HepG2 (cell line): ENCODE data around the gene CHL1. TPM values are rescaled to one million over a fixed set of nuclear protein-coding genes. Genes with fewer than 3 reads are reported as not detected.

Source experiments
- ATAC-seq: fragments of 200-7000 bp; cut with Tn5 transposase; 3 replicates; pipeline ENCODE4 v1.9.1; 2020; ENCODE audit warnings: mild to moderate bottlenecking, moderate library complexity
- BruUV-seq: library from RNA; stranded (reverse); fragments of 400-500 nt; replicated peaks from 2 replicates; lab custom pipeline; 2021; lab: Mats Ljungman, UMichigan
- CTCF ChIA-PET: fragments of 300-600 bp; formaldehyde crosslinking; extraction: SDS; loops from one replicate; lab custom pipeline; 2021; ENCODE audit warnings: low total read pairs, inconsistent platforms, low intra/inter-chr PET ratio; lab: Yijun Ruan, JAX
- POLR2A ChIA-PET: fragments of 350-600 bp; sonication (Branson Sonifier 250); formaldehyde crosslinking; loops from one replicate; lab custom pipeline; 2020; ENCODE audit warnings: antibody characterized with exemption, inconsistent platforms; lab: Yijun Ruan, JAX
- DNase-seq: peaks from one replicate; pipeline ENCODE4 v3.0.0-alpha.2; 2015; ENCODE audit warnings: low spot score
- FAIRE-seq: peaks from 3 replicates; lab custom pipeline; 2011; peaks lifted over from hg19 to GRCh38; lab: Jason Lieb, UNC
- H2AFZ ChIP-seq: one replicate; pipeline ENCODE4 v1.6.1; 2011; ENCODE audit warnings: low read length, inconsistent platforms
- H3K27ac ChIP-seq: fragments of 300-600 bp; 3 replicates; pipeline ENCODE4 v1.8.0; 2011; ENCODE audit warnings: mixed run types, mild to moderate bottlenecking, mixed read lengths, low read length, inconsistent platforms; ENCODE audit not compliant: insufficient read depth; ENCODE audit errors: extremely low read length
- H3K27me3 ChIP-seq, 2 experiments: fragments of 200-600 bp in 1 of 2; 2 replicates in 1 of 2; 3 replicates in 1 of 2; pipeline versions ENCODE4 v1.6.0 to v1.8.0; 2011; ENCODE audit warnings: low read length in 2 of 2, mild to moderate bottlenecking in 2 of 2, moderate library complexity in 2 of 2, inconsistent platforms in 1 of 2; ENCODE audit not compliant: insufficient read depth in 2 of 2, control insufficient read depth in 1 of 2
- H3K36me3 ChIP-seq, 2 experiments: fragments of 200-600 bp in 1 of 2; replicated peaks in 1 of 2; 2 replicates in 1 of 2; 3 replicates in 1 of 2; pipeline versions ENCODE4 v1.5.1 to v1.8.0; 2011; ENCODE audit warnings: low read length in 2 of 2, inconsistent platforms in 1 of 2; ENCODE audit not compliant: insufficient read depth in 2 of 2, control insufficient read depth in 1 of 2
- H3K4me1 ChIP-seq: 2 replicates; pipeline ENCODE4 v1.5.1; 2012; ENCODE audit warnings: low read length, inconsistent platforms; ENCODE audit not compliant: insufficient read depth
- H3K4me2 ChIP-seq: 2 replicates; pipeline ENCODE4 v1.6.0; 2011; ENCODE audit warnings: low read depth, low read length, inconsistent platforms
- H3K4me3 ChIP-seq, 3 experiments: fragments of 200-600 bp in 1 of 3; sonication (generic), shearing (Covaris generic) in 1 of 3; replicated peaks in 1 of 3; 2 replicates each; pipeline ENCODE4 v1.5.1; 2011 to 2016; ENCODE audit warnings: low read length in 3 of 3, inconsistent platforms in 2 of 3, low read depth in 2 of 3, mild to moderate bottlenecking in 2 of 3, control low read depth in 1 of 3, mixed read lengths in 1 of 3; ENCODE audit not compliant: insufficient read depth in 1 of 3
- H3K79me2 ChIP-seq: one replicate; pipeline ENCODE4 v1.6.1; 2011; ENCODE audit warnings: low read length, inconsistent platforms; ENCODE audit not compliant: insufficient read depth
- H3K9ac ChIP-seq: 2 replicates; pipeline ENCODE4 v1.6.0; 2011; ENCODE audit warnings: mild to moderate bottlenecking, low read depth, low read length, inconsistent platforms; ENCODE audit not compliant: insufficient read depth
- H3K9me3 ChIP-seq: 2 replicates; pipeline ENCODE4 v1.5.1; 2012; ENCODE audit warnings: mild to moderate bottlenecking, low read length
- H4K20me1 ChIP-seq: 2 replicates; pipeline ENCODE4 v1.6.0; 2011; ENCODE audit warnings: inconsistent platforms, mild to moderate bottlenecking, low read length, moderate library complexity; ENCODE audit not compliant: insufficient read depth
- BCL6 ChIP-seq: IDR thresholded peaks from 2 replicates; pipeline ENCODE4 v1.6.1; 2016; ENCODE audit warnings: missing genetic modification reagents, missing compliant biosample characterization
- FOXO1 ChIP-seq: sonication (generic); formaldehyde crosslinking; IDR thresholded peaks from 2 replicates; pipeline ENCODE4 v1.4.0; 2020; ENCODE audit warnings: missing genetic modification reagents
- JUN ChIP-seq: sonication (generic); formaldehyde crosslinking; IDR thresholded peaks from 2 replicates; pipeline ENCODE4 v1.4.0; 2020; ENCODE audit warnings: mild to moderate bottlenecking, missing genetic modification reagents
- MEIS1 ChIP-seq: sonication (generic); formaldehyde crosslinking; IDR thresholded peaks from 2 replicates; pipeline ENCODE4 v1.9.0; 2021; ENCODE audit warnings: mild to moderate bottlenecking, missing genetic modification reagents, moderate library complexity, borderline replicate concordance
- PRPF4 ChIP-seq: fragments of 200-400 bp; formaldehyde crosslinking; IDR thresholded peaks from 2 replicates; pipeline ENCODE4 v1.6.1; 2016; ENCODE audit warnings: low read length, low read depth; ENCODE audit not compliant: poor library complexity, severe bottlenecking
- REPIN1 ChIP-seq: sonication (generic); formaldehyde crosslinking; IDR thresholded peaks from 2 replicates; pipeline ENCODE4 v1.8.0; 2022; ENCODE audit warnings: missing genetic modification reagents, low read depth, mild to moderate bottlenecking, borderline replicate concordance
- RXRB ChIP-seq: IDR thresholded peaks from 2 replicates; pipeline ENCODE4 v1.6.1; 2016; ENCODE audit warnings: borderline replicate concordance, missing genetic modification reagents, missing compliant biosample characterization
- SNAPC2 ChIP-seq: sonication (generic); formaldehyde crosslinking; IDR thresholded peaks from 2 replicates; pipeline ENCODE4 v1.8.1; 2022; ENCODE audit warnings: mild to moderate bottlenecking, missing genetic modification reagents
- SRY ChIP-seq: sonication (generic); formaldehyde crosslinking; IDR thresholded peaks from 2 replicates; pipeline ENCODE4 v1.8.0; 2022; ENCODE audit warnings: mild to moderate bottlenecking, missing genetic modification reagents
- STAT5B ChIP-seq: sonication (generic); formaldehyde crosslinking; IDR thresholded peaks from 2 replicates; pipeline ENCODE4 v1.4.0; 2020; ENCODE audit warnings: missing genetic modification reagents
- THYN1 ChIP-seq: sonication (generic); formaldehyde crosslinking; IDR thresholded peaks from 2 replicates; pipeline ENCODE4 v1.8.1; 2023; ENCODE audit warnings: low read depth, mild to moderate bottlenecking, moderate library complexity, missing genetic modification reagents, borderline replicate concordance
- U2AF1 ChIP-seq: fragments of 200-400 bp; formaldehyde crosslinking; optimal IDR thresholded peaks from 2 replicates; pipeline ENCODE3; 2017; ENCODE audit warnings: mild to moderate bottlenecking, low read depth, low read length
- ZFP36 ChIP-seq: fragments of 150-350 bp; IDR thresholded peaks from 2 replicates; pipeline ENCODE4 v1.6.1; 2018; ENCODE audit warnings: borderline replicate concordance, low read length, low read depth; ENCODE audit not compliant: partially characterized antibody
- ZIK1 ChIP-seq: sonication (generic); formaldehyde crosslinking; IDR thresholded peaks from 2 replicates; pipeline ENCODE4 v1.5.0; 2020; ENCODE audit warnings: mild to moderate bottlenecking, low read depth, missing genetic modification reagents, borderline replicate concordance
- WGBS: methylation state at CpG from one replicate; pipeline ENCODE4 v1.1.6; 2017; ENCODE audit warnings: low lambda C conversion rate; 5-methylcytosine and 5-hydroxymethylcytosine counted together
- in situ Hi-C: cut with HindIII; loops from 2 replicates; pipeline ENCODE4 v1.10.0; 2017; ENCODE audit warnings: low pct_unique_long_range_greater_than_20kb; ENCODE audit not compliant: extremely low pct_ligation_motif_present
- intact Hi-C: fragments of 100-400 bp; cut with micrococcal nuclease; formaldehyde crosslinking; loops from one replicate; pipeline ENCODE4 v1.10.0; 2022; ENCODE audit not compliant: unreplicated experiment
- polyA plus RNA-seq, 8 experiments: library from polyadenylated mRNA; depleted of rRNA in 3 of 8; stranded (reverse) in 7 of 8; unstranded in 1 of 8; fragments of >200 nt; fragmentation: Illumina TruSeq in 4 of 8; extraction: Trizol in 4 of 8; gene quantifications; 2 replicates each; pipeline versions ENCODE4 v1.2.1 to v1.2.3, GENCODE V29; 2011 to 2016; ENCODE audit warnings: low read depth in 4 of 8, missing spikeins in 1 of 8, mixed read lengths in 1 of 8; ENCODE audit not compliant: insufficient read depth in 1 of 8
- total RNA-seq, 5 experiments: library from RNA; depleted of rRNA; stranded (reverse); fragments of >200 nt; fragmentation: Illumina TruSeq; extraction: Trizol; gene quantifications; 2 replicates each; pipeline ENCODE4 v1.2.3, GENCODE V29; 2016; ENCODE audit warnings: low read depth in 1 of 5
- TF ChIP-seq, protein P1 (sequence below): sonication (generic); formaldehyde crosslinking; IDR thresholded peaks from 2 replicates; pipeline ENCODE4 v1.5.0; 2020; ENCODE audit warnings: mild to moderate bottlenecking, missing genetic modification reagents
- TF ChIP-seq, protein P2 (sequence below): IDR thresholded peaks from 2 replicates; pipeline ENCODE4 v1.6.1; 2016
- TF ChIP-seq, protein P3 (sequence below): sonication (generic); formaldehyde crosslinking; conservative IDR thresholded peaks from 2 replicates; pipeline ENCODE4 v1.4.0; 2020; ENCODE audit warnings: missing genetic modification reagents
- TF ChIP-seq, protein P4 (sequence below): sonication (generic); formaldehyde crosslinking; IDR thresholded peaks from 2 replicates; pipeline ENCODE4 v1.4.0; 2020; ENCODE audit warnings: missing genetic modification reagents

The CHL1 gene
- total and polyA plus RNA-seq, 2 of the 13 experiments (the other 11 are each of a cell fraction or from before 2014, with no cell fraction given): not detected

DNA sequence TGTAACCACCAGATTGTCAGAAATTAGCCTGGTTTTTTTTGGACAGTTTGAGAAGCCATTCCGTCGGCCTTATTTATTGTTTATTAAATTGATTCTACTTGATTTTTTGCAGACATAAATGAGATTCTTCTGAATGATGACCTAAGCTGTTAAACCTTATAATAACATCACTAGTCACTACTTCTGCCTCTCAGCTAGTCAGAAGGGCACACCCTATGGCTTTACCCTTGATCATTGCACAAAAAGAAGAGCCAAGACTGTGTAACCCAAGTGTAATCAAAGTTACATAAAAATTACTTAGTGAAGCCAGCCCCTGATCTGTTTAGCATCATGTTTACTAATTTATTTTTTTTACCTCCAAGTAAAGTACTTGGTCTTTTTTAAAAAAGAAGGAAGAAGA, 64.3 kb downstream of the CHL1 start:
- CTCF ChIA-PET: no interaction called here
- no peak overlapping the region for H3K9ac ChIP-seq
- H3K9me3 ChIP-seq: no peaks in the 10 kb centered on the region
- H3K36me3 ChIP-seq: no peaks in the 10 kb centered on the region
- POLR2A ChIA-PET: no interaction called here
- FAIRE-seq: no peak
- no peak overlapping the region for H3K4me3 ChIP-seq
- no peaks in the 10 kb centered on the region; a peak in 2 of 5 replicates for H3K27me3 ChIP-seq
- no peaks in the 10 kb centered on the region for H4K20me1 ChIP-seq
- peaks cover 23% of the 10 kb centered on the region for H3K4me1 ChIP-seq
- no TSS peak for BruUV-seq
- no peak overlapping the region for H3K27ac ChIP-seq
- no peak for DNase-seq
- intact Hi-C loops: no loop called here
- no peaks in the 10 kb centered on the region for H3K79me2 ChIP-seq
- 72% methylated on average over 2 of the region's 2 CpGs for WGBS
- ATAC-seq: no peak
- in situ Hi-C loops: no loop called here
- no peak overlapping the region for H3K4me2 ChIP-seq
- no peak overlapping the region for H2AFZ ChIP-seq
- TF ChIP-seq PRPF4 (no peak), STAT5B (CRISPR knock-in tag) (no peak), SRY (CRISPR knock-in tag) (no peak), ZFP36 (no peak), FOXO1 (no peak), ZIK1 (CRISPR knock-in tag) (no peak), MEIS1 (CRISPR knock-in tag) (no peak), RXRB (no peak), REPIN1 (CRISPR knock-in tag) (no peak), SNAPC2 (CRISPR knock-in tag) (no peak), JUN (CRISPR knock-in tag) (no peak), BCL6 (CRISPR knock-in tag) (no peak), THYN1 (CRISPR knock-in tag) (no peak), U2AF1 (no peak)
- TF ChIP-seq, protein P1, sequence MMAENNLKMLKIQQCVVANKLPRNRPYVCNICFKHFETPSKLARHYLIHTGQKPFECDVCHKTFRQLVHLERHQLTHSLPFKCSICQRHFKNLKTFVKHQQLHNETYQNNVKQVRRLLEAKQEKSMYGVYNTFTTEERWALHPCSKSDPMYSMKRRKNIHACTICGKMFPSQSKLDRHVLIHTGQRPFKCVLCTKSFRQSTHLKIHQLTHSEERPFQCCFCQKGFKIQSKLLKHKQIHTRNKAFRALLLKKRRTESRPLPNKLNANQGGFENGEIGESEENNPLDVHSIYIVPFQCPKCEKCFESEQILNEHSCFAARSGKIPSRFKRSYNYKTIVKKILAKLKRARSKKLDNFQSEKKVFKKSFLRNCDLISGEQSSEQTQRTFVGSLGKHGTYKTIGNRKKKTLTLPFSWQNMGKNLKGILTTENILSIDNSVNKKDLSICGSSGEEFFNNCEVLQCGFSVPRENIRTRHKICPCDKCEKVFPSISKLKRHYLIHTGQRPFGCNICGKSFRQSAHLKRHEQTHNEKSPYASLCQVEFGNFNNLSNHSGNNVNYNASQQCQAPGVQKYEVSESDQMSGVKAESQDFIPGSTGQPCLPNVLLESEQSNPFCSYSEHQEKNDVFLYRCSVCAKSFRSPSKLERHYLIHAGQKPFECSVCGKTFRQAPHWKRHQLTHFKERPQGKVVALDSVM (CRISPR knock-in tag): no peak
- TF ChIP-seq, protein P2, sequence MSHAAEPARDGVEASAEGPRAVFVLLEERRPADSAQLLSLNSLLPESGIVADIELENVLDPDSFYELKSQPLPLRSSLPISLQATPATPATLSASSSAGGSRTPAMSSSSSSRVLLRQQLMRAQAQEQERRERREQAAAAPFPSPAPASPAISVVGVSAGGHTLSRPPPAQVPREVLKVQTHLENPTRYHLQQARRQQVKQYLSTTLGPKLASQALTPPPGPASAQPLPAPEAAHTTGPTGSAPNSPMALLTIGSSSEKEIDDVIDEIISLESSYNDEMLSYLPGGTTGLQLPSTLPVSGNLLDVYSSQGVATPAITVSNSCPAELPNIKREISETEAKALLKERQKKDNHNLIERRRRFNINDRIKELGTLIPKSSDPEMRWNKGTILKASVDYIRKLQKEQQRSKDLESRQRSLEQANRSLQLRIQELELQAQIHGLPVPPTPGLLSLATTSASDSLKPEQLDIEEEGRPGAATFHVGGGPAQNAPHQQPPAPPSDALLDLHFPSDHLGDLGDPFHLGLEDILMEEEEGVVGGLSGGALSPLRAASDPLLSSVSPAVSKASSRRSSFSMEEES (CRISPR knock-in tag): no peak
- TF ChIP-seq, protein P3, sequence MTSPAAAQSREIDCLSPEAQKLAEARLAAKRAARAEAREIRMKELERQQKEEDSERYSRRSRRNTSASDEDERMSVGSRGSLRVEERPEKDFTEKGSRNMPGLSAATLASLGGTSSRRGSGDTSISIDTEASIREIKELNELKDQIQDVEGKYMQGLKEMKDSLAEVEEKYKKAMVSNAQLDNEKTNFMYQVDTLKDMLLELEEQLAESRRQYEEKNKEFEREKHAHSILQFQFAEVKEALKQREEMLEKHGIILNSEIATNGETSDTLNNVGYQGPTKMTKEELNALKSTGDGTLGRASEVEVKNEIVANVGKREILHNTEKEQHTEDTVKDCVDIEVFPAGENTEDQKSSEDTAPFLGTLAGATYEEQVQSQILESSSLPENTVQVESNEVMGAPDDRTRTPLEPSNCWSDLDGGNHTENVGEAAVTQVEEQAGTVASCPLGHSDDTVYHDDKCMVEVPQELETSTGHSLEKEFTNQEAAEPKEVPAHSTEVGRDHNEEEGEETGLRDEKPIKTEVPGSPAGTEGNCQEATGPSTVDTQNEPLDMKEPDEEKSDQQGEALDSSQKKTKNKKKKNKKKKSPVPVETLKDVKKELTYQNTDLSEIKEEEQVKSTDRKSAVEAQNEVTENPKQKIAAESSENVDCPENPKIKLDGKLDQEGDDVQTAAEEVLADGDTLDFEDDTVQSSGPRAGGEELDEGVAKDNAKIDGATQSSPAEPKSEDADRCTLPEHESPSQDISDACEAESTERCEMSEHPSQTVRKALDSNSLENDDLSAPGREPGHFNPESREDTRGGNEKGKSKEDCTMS (CRISPR knock-in tag): no peak
- TF ChIP-seq, protein P4, sequence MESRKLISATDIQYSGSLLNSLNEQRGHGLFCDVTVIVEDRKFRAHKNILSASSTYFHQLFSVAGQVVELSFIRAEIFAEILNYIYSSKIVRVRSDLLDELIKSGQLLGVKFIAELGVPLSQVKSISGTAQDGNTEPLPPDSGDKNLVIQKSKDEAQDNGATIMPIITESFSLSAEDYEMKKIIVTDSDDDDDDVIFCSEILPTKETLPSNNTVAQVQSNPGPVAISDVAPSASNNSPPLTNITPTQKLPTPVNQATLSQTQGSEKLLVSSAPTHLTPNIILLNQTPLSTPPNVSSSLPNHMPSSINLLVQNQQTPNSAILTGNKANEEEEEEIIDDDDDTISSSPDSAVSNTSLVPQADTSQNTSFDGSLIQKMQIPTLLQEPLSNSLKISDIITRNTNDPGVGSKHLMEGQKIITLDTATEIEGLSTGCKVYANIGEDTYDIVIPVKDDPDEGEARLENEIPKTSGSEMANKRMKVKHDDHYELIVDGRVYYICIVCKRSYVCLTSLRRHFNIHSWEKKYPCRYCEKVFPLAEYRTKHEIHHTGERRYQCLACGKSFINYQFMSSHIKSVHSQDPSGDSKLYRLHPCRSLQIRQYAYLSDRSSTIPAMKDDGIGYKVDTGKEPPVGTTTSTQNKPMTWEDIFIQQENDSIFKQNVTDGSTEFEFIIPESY (CRISPR knock-in tag): no peak
